Measurements from ENCODE around the gene COL5A1.

- TF ChIP-seq POLR2AphosphoS5 (IDR thresholded peaks at IDR 0.05) (no peak), EP300 (IDR thresholded peaks at IDR 0.05; ENCODE audit: low read depth) (no peak)
- TF ChIP-seq, protein P1, sequence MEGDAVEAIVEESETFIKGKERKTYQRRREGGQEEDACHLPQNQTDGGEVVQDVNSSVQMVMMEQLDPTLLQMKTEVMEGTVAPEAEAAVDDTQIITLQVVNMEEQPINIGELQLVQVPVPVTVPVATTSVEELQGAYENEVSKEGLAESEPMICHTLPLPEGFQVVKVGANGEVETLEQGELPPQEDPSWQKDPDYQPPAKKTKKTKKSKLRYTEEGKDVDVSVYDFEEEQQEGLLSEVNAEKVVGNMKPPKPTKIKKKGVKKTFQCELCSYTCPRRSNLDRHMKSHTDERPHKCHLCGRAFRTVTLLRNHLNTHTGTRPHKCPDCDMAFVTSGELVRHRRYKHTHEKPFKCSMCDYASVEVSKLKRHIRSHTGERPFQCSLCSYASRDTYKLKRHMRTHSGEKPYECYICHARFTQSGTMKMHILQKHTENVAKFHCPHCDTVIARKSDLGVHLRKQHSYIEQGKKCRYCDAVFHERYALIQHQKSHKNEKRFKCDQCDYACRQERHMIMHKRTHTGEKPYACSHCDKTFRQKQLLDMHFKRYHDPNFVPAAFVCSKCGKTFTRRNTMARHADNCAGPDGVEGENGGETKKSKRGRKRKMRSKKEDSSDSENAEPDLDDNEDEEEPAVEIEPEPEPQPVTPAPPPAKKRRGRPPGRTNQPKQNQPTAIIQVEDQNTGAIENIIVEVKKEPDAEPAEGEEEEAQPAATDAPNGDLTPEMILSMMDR (IDR thresholded peaks at IDR 0.05), result no peak
Observed at GRCh38 chr9:134688661-134689320, 47.2 kb downstream of the COL5A1 start.
